HG02970 (cell line): Measurements from ENCODE around the gene LRIF1.

Experiments
- ATAC-seq: cut with Tn5 transposase; IDR thresholded peaks from one replicate; pipeline ENCODE4 v1.9.1; 2021; ENCODE audit warnings: mild to moderate bottlenecking, moderate library complexity, moderate number of reproducible peaks; ENCODE audit not compliant: unreplicated experiment, low FRiP score

LRIF1 gene

GRCh38 chr1:110897681-110898080, 66.0 kb downstream of the LRIF1 start:
- ATAC-seq: no peak
